HEK293 (cell line): ENCODE data around the gene TP53I3.

Experiments used
- BCL6B ChIP-seq: fragments of 450-650 bp; formaldehyde crosslinking; IDR thresholded peaks from 2 replicates; pipeline ENCODE4 v1.5.1; 2017; ENCODE audit warnings: missing biosample characterization, missing genetic modification characterization
- MEIS1 ChIP-seq: sonication (generic); formaldehyde crosslinking; IDR thresholded peaks from 2 replicates; pipeline ENCODE4 v1.8.1; 2022; ENCODE audit warnings: missing genetic modification reagents, mild to moderate bottlenecking, borderline replicate concordance
- MYNN ChIP-seq: fragments of 450-650 bp; formaldehyde crosslinking; IDR thresholded peaks from 2 replicates; pipeline ENCODE4 v1.5.1; 2016; ENCODE audit warnings: missing biosample characterization, missing genetic modification characterization, borderline replicate concordance
- OVOL3 ChIP-seq: fragments of 450-650 bp; formaldehyde crosslinking; IDR thresholded peaks from 2 replicates; pipeline ENCODE4 v1.5.1; 2016; ENCODE audit warnings: missing biosample characterization, missing genetic modification characterization
- RBAK ChIP-seq: fragments of 450-650 bp; formaldehyde crosslinking; IDR thresholded peaks from 2 replicates; pipeline ENCODE4 v1.5.1; 2016; ENCODE audit warnings: missing biosample characterization, missing genetic modification characterization
- SP2 ChIP-seq: fragments of 450-650 bp; formaldehyde crosslinking; IDR thresholded peaks from 2 replicates; pipeline ENCODE4 v1.5.1; 2016; ENCODE audit warnings: missing biosample characterization, missing genetic modification characterization
- SP7 ChIP-seq: fragments of 450-650 bp; formaldehyde crosslinking; IDR thresholded peaks from 2 replicates; pipeline ENCODE4 v1.5.1; 2016; ENCODE audit warnings: missing biosample characterization, missing genetic modification characterization
- ZBTB1 ChIP-seq: fragments of 450-650 bp; formaldehyde crosslinking; IDR thresholded peaks from 2 replicates; pipeline ENCODE4 v1.5.1; 2016; ENCODE audit warnings: missing biosample characterization, missing genetic modification characterization
- ZBTB10 ChIP-seq: fragments of 450-650 bp; formaldehyde crosslinking; IDR thresholded peaks from 2 replicates; pipeline ENCODE4 v1.5.1; 2016; ENCODE audit warnings: missing biosample characterization, missing genetic modification characterization
- ZBTB17 ChIP-seq: fragments of 450-650 bp; formaldehyde crosslinking; IDR thresholded peaks from 2 replicates; pipeline ENCODE4 v1.5.1; 2016; ENCODE audit warnings: missing biosample characterization, missing genetic modification characterization
- ZBTB26 ChIP-seq: fragments of 450-650 bp; formaldehyde crosslinking; optimal IDR thresholded peaks from 2 replicates; pipeline ENCODE3; 2016; ENCODE audit warnings: missing biosample characterization, mild to moderate bottlenecking, missing genetic modification characterization
- ZFP37 ChIP-seq: fragments of 450-650 bp; formaldehyde crosslinking; IDR thresholded peaks from 2 replicates; pipeline ENCODE4 v1.5.1; 2016; ENCODE audit warnings: missing biosample characterization, missing genetic modification characterization
- ZNF202 ChIP-seq: fragments of 450-650 bp; formaldehyde crosslinking; IDR thresholded peaks from 2 replicates; pipeline ENCODE4 v1.5.1; 2016; ENCODE audit warnings: missing biosample characterization, missing genetic modification characterization, borderline replicate concordance
- ZNF211 ChIP-seq: fragments of 450-650 bp; formaldehyde crosslinking; IDR thresholded peaks from 2 replicates; pipeline ENCODE4 v1.5.1; 2016; ENCODE audit warnings: low read depth, missing biosample characterization, missing genetic modification characterization
- ZNF214 ChIP-seq: fragments of 450-650 bp; formaldehyde crosslinking; IDR thresholded peaks from 2 replicates; pipeline ENCODE4 v1.5.1; 2017; ENCODE audit warnings: missing biosample characterization, mild to moderate bottlenecking, missing genetic modification characterization, borderline replicate concordance
- ZNF266 ChIP-seq: fragments of 450-650 bp; formaldehyde crosslinking; IDR thresholded peaks from 2 replicates; pipeline ENCODE4 v1.5.1; 2016; ENCODE audit warnings: missing biosample characterization, missing genetic modification characterization, low read depth
- ZNF311 ChIP-seq: fragments of 450-650 bp; formaldehyde crosslinking; IDR thresholded peaks from 2 replicates; pipeline ENCODE4 v1.5.1; 2017; ENCODE audit warnings: missing biosample characterization, missing genetic modification characterization, borderline replicate concordance
- ZNF354C ChIP-seq: fragments of 450-650 bp; formaldehyde crosslinking; IDR thresholded peaks from 2 replicates; pipeline ENCODE4 v1.5.1; 2016; ENCODE audit warnings: missing biosample characterization, missing genetic modification characterization, low read depth, borderline replicate concordance
- ZNF391 ChIP-seq: fragments of 450-650 bp; formaldehyde crosslinking; IDR thresholded peaks from 2 replicates; pipeline ENCODE4 v1.5.1; 2016; ENCODE audit warnings: low read depth, missing biosample characterization, missing genetic modification characterization, borderline replicate concordance
- ZNF394 ChIP-seq: fragments of 450-650 bp; formaldehyde crosslinking; IDR thresholded peaks from 2 replicates; pipeline ENCODE4 v1.5.1; 2016; ENCODE audit warnings: missing biosample characterization, missing genetic modification characterization, mild to moderate bottlenecking, moderate library complexity, borderline replicate concordance
- ZNF48 ChIP-seq: fragments of 450-650 bp; formaldehyde crosslinking; IDR thresholded peaks from 2 replicates; pipeline ENCODE4 v1.5.1; 2016; ENCODE audit warnings: missing biosample characterization, missing genetic modification characterization
- ZNF501 ChIP-seq: fragments of 450-650 bp; formaldehyde crosslinking; IDR thresholded peaks from 2 replicates; pipeline ENCODE4 v1.5.1; 2016; ENCODE audit warnings: missing biosample characterization, missing genetic modification characterization
- ZNF521 ChIP-seq: fragments of 450-650 bp; formaldehyde crosslinking; IDR thresholded peaks from 2 replicates; pipeline ENCODE4 v1.5.1; 2017; ENCODE audit warnings: missing biosample characterization, mild to moderate bottlenecking, missing genetic modification characterization
- ZNF548 ChIP-seq: fragments of 450-650 bp; formaldehyde crosslinking; IDR thresholded peaks from 2 replicates; pipeline ENCODE4 v1.5.1; 2016; ENCODE audit warnings: missing biosample characterization, missing genetic modification characterization
- ZNF549 ChIP-seq: fragments of 450-650 bp; IDR thresholded peaks from 2 replicates; pipeline ENCODE4 v1.5.1; 2018; ENCODE audit warnings: missing biosample characterization, missing genetic modification characterization, mild to moderate bottlenecking, inconsistent platforms, moderate library complexity
- ZNF558 ChIP-seq: fragments of 450-650 bp; formaldehyde crosslinking; IDR thresholded peaks from 2 replicates; pipeline ENCODE4 v1.5.1; 2016; ENCODE audit warnings: missing biosample characterization, missing genetic modification characterization
- ZNF658 ChIP-seq: fragments of 450-650 bp; formaldehyde crosslinking; IDR thresholded peaks from 2 replicates; pipeline ENCODE4; 2016; ENCODE audit warnings: missing biosample characterization, missing genetic modification characterization
- ZNF747 ChIP-seq: fragments of 450-650 bp; formaldehyde crosslinking; IDR thresholded peaks from 2 replicates; pipeline ENCODE4 v1.5.1; 2016; ENCODE audit warnings: missing biosample characterization, missing genetic modification characterization
- ZNF768 ChIP-seq: fragments of 450-650 bp; formaldehyde crosslinking; IDR thresholded peaks from 2 replicates; pipeline ENCODE4 v1.5.1; 2018; ENCODE audit warnings: missing biosample characterization, mild to moderate bottlenecking, missing genetic modification characterization
- ZNF792 ChIP-seq: fragments of 450-650 bp; formaldehyde crosslinking; IDR thresholded peaks from 2 replicates; pipeline ENCODE4 v1.5.1; 2016; ENCODE audit warnings: missing biosample characterization, missing genetic modification characterization
- ZSCAN5A ChIP-seq: fragments of 450-650 bp; formaldehyde crosslinking; IDR thresholded peaks from 2 replicates; pipeline ENCODE4 v1.5.1; 2016; ENCODE audit warnings: missing biosample characterization, missing genetic modification characterization
- TF ChIP-seq, protein P1 (sequence below): fragments of 450-650 bp; formaldehyde crosslinking; IDR thresholded peaks from 2 replicates; pipeline ENCODE4 v1.5.1; 2016; ENCODE audit warnings: missing biosample characterization, missing genetic modification characterization, low read depth

The TP53I3 gene

GRCh38 chr2:24046930-24047702 is 37.5 kb downstream of the TP53I3 start, which contains the start of gene WDCP (continued):
- TF ChIP-seq BCL6B (tag by site-specific recombination), result no peak
- TF ChIP-seq OVOL3 (tag by site-specific recombination), result no peak
- peak; percentile 92 for TF ChIP-seq ZBTB17 (tag by site-specific recombination)
- peak; percentile 59; the same call in 1 of the 2 replicates for TF ChIP-seq ZFP37 (tag by site-specific recombination)
- no peak for TF ChIP-seq MYNN (tag by site-specific recombination)
- no peak for TF ChIP-seq ZNF558 (tag by site-specific recombination)
- TF ChIP-seq RBAK, result no peak
- no peak for TF ChIP-seq ZNF202 (tag by site-specific recombination)
- TF ChIP-seq ZNF792 (tag by site-specific recombination), result no peak
- TF ChIP-seq ZNF48 (tag by site-specific recombination), result no peak
- TF ChIP-seq MEIS1 (CRISPR knock-in tag), result no peak
- TF ChIP-seq ZNF658, result no peak
- TF ChIP-seq, protein P1, sequence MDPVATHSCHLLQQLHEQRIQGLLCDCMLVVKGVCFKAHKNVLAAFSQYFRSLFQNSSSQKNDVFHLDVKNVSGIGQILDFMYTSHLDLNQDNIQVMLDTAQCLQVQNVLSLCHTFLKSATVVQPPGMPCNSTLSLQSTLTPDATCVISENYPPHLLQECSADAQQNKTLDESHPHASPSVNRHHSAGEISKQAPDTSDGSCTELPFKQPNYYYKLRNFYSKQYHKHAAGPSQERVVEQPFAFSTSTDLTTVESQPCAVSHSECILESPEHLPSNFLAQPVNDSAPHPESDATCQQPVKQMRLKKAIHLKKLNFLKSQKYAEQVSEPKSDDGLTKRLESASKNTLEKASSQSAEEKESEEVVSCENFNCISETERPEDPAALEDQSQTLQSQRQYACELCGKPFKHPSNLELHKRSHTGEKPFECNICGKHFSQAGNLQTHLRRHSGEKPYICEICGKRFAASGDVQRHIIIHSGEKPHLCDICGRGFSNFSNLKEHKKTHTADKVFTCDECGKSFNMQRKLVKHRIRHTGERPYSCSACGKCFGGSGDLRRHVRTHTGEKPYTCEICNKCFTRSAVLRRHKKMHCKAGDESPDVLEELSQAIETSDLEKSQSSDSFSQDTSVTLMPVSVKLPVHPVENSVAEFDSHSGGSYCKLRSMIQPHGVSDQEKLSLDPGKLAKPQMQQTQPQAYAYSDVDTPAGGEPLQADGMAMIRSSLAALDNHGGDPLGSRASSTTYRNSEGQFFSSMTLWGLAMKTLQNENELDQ (tag by site-specific recombination), result no peak
- TF ChIP-seq ZNF266, result no peak
- no peak for TF ChIP-seq ZBTB1 (tag by site-specific recombination)
- TF ChIP-seq ZNF311, result no peak
- peak; percentile 4 for TF ChIP-seq ZBTB26
- no peak for TF ChIP-seq ZNF747 (tag by site-specific recombination)
- TF ChIP-seq ZNF354C, result no peak
- TF ChIP-seq SP2 (tag by site-specific recombination), result peak; percentile 93
- no peak for TF ChIP-seq ZNF211 (tag by site-specific recombination)
- TF ChIP-seq ZNF768 (tag by site-specific recombination), result no peak
- no peak for TF ChIP-seq ZNF521
- no peak for TF ChIP-seq ZBTB10
- 0 out of 2 replicates have a peak, but pooled peaks have one; percentile 31 for TF ChIP-seq ZSCAN5A (tag by site-specific recombination)
- peak; percentile 72 for TF ChIP-seq SP7 (tag by site-specific recombination)
- TF ChIP-seq ZNF501 (tag by site-specific recombination), result peak; percentile 87
- TF ChIP-seq ZNF549 (tag by site-specific recombination), result no peak
- peak; percentile 73; the same call in 1 of the 2 replicates for TF ChIP-seq ZNF391 (tag by site-specific recombination)
- TF ChIP-seq ZNF214 (tag by site-specific recombination), result no peak
- TF ChIP-seq ZNF548, result no peak
- TF ChIP-seq ZNF394 (tag by site-specific recombination), result no peak
